HG03354 (cell line): Measurements from ENCODE around the gene SHOC2.

Source experiments
- ATAC-seq: cut with Tn5 transposase; IDR thresholded peaks from one replicate; pipeline ENCODE4 v1.9.1; 2021; ENCODE audit warnings: mild to moderate bottlenecking; ENCODE audit not compliant: unreplicated experiment, poor library complexity, severe bottlenecking

Gene SHOC2

GRCh38 chr10:111034598-111035310 is 115.3 kb downstream of the SHOC2 start:
- ATAC-seq: no peak

DNA sequence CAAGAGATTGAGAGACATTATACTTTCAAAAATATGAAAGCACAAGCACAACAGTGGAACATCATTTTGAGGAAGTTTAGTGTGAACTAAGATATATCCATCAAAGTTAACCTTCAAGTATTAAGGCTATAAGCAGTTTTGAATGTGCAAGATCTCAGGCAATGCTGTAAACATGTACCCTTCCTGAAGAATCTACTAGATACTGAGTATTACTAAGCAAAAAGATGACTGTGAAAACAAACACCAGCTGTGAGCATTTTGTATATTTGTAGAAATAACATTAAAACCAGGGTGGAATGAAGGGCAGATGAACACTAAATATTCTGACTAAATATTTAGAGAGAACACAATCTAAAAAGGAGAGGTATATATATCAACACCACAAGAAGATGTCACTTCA is 116.1 kb downstream of the SHOC2 start:
- ATAC-seq: no peak

DNA sequence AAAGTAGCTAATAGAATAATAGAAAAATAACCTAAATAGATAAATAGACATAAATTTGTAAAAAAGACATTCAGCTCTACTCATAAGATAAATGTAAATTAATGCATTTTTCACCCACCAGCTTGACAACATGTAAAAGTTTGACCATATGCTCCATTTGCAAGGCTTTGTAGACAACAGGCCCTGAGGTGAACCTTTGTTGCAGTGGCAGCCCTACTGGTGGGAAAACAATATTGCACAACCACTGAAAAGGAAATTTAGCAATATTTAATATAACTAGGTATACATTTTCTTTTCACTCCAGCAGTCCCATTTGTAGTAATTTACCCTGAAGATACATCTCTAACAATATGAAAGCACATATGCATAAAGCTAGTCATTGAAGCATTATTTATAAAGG is 118.5 kb downstream of the SHOC2 start:
- ATAC-seq: no peak

DNA sequence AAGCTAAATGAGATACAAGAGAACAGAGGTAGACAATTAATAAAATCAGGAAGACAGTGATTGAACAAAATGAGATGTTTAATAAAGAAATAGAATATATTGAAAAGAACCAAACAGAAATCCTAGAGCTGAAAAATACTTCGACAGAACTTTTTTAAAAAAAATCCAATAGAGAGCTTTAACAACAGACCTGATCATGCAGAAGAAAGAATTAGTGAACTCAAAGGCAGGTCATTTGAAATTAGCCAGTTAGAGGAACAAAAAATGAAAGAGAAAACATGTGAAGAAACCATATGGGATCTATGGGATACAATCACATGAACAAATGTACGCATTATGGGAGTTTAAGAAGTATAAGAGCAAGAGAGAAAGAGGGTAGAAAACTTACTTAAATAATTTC is 120.1 kb downstream of the SHOC2 start:
- ATAC-seq: no peak

DNA sequence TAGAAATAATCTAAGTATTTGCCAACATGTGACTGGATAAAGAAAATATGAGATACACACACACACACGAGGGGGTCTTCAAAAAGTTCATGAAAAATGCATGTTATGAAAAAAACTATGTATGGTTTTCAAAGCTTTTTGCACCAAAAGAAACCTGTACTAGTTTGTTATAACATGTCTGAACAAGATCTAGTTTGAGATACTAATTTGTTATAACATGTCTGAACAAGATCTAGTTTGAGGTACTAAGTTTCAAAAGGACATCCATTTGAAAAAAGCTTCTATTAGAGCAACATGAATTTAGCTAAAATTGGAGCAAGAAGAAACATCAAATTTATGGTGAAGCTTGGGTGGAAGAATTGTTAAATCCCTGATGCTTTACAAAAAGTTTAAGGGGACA is 137.6 kb downstream of the SHOC2 start:
- ATAC-seq: no peak
